Neural progenitor cell (in vitro differentiated cells): ENCODE results near the gene GAPT. TPM values are rescaled to one million over a fixed set of nuclear protein-coding genes. Genes with fewer than 3 reads are reported as not detected.
A peak's percentile ranks its signal among the peaks of the same experiment; 100 is the strongest.

Source experiments
- DNase-seq: peaks from one replicate; pipeline ENCODE4 v3.0.0-alpha.2; 2016; ENCODE audit warnings: low spot score
- H2AFZ ChIP-seq: fragments of 200-600 bp; sonication (generic); replicated peaks from 2 replicates; pipeline ENCODE4 v1.6.1; 2016; ENCODE audit warnings: antibody characterized with exemption
- H3F3A ChIP-seq: fragments of 200-600 bp; sonication (generic); 2 replicates; pipeline ENCODE4 v1.6.1; 2016; ENCODE audit warnings: antibody characterized with exemption, low read depth
- H3K27ac ChIP-seq: fragments of 200-600 bp; sonication (generic); 2 replicates; pipeline ENCODE4 v1.5.1; 2016; ENCODE audit warnings: mild to moderate bottlenecking
- H3K27me3 ChIP-seq: fragments of 200-600 bp; sonication (generic); 2 replicates; pipeline ENCODE4 v1.6.1; 2016; ENCODE audit warnings: mild to moderate bottlenecking, moderate library complexity
- H3K36me3 ChIP-seq: fragments of 200-600 bp; sonication (generic); 2 replicates; pipeline ENCODE4 v1.5.1; 2016
- H3K4me1 ChIP-seq: fragments of 200-600 bp; sonication (generic); 2 replicates; pipeline ENCODE4 v1.6.1; 2016; ENCODE audit warnings: mixed run types
- H3K4me2 ChIP-seq: fragments of 200-600 bp; sonication (generic); 2 replicates; pipeline ENCODE4 v1.6.1; 2016
- H3K4me3 ChIP-seq: fragments of 200-600 bp; sonication (generic); 2 replicates; pipeline ENCODE4 v1.5.1; 2016
- H3K79me2 ChIP-seq: fragments of 200-600 bp; sonication (generic); 2 replicates; pipeline ENCODE4 v1.6.1; 2016; ENCODE audit warnings: low read depth
- H3K9ac ChIP-seq: fragments of 200-600 bp; sonication (generic); 2 replicates; pipeline ENCODE4 v1.6.1; 2016
- H3K9me3 ChIP-seq: fragments of 200-600 bp; sonication (generic); 2 replicates; pipeline ENCODE4 v1.5.1; 2016; ENCODE audit warnings: low read depth
- H4K20me1 ChIP-seq: fragments of 200-600 bp; sonication (generic); 2 replicates; pipeline ENCODE4 v1.6.1; 2016; ENCODE audit warnings: low read depth
- H3K27ac Mint-ChIP-seq: 3 replicates; pipeline ENCODE4 v1.8.0; 2021; ENCODE audit warnings: mixed read lengths
- H3K27me3 Mint-ChIP-seq: 2 replicates; pipeline ENCODE4 v1.8.0; 2022; ENCODE audit warnings: low read depth, mild to moderate bottlenecking, inconsistent platforms, moderate library complexity, mixed read lengths; ENCODE audit not compliant: insufficient read depth
- H3K36me3 Mint-ChIP-seq: 3 replicates; pipeline ENCODE4 v1.8.0; 2021; ENCODE audit warnings: mixed read lengths
- H3K4me1 Mint-ChIP-seq: 3 replicates; pipeline ENCODE4 v1.8.0; 2021; ENCODE audit warnings: mixed read lengths
- H3K4me3 Mint-ChIP-seq: 3 replicates; pipeline ENCODE4 v1.8.0; 2021; ENCODE audit warnings: mild to moderate bottlenecking, moderate library complexity, mixed read lengths
- H3K9me3 Mint-ChIP-seq: 3 replicates; pipeline ENCODE4 v1.8.0; 2020; ENCODE audit warnings: mixed read lengths
- EZH2 ChIP-seq: fragments of 200-600 bp; sonication (generic); IDR thresholded peaks from 2 replicates; pipeline ENCODE4 v1.6.1; 2017; ENCODE audit warnings: antibody characterized with exemption, mild to moderate bottlenecking, moderate library complexity
- EZH2phosphoT487 ChIP-seq: fragments of 200-600 bp; sonication (generic); IDR thresholded peaks from 2 replicates; pipeline ENCODE4 v1.6.1; 2017; ENCODE audit warnings: antibody characterized with exemption
- total RNA-seq: library from RNA; depleted of rRNA; stranded (reverse); fragments of >200 nt; gene quantifications from 2 replicates; pipeline ENCODE4 v1.2.3, GENCODE V29; 2015; ENCODE audit warnings: low replicate concordance
- TF ChIP-seq, protein P1 (sequence below): fragments of 200-600 bp; sonication (generic); IDR thresholded peaks from 2 replicates; pipeline ENCODE4 v1.5.1; 2017; ENCODE audit warnings: antibody characterized with exemption, mild to moderate bottlenecking

Gene GAPT
- total RNA-seq = not detected in 2 replicates

GRCh38 chr5:58491216-58491892 is at the start of gene GAPT:
GAPT (plus strand) TSS chr5:58491435; CDS start chr5:58494537, 3,102 bp downstream.
- no peak within 1 kb of the TSS for H3K27ac Mint-ChIP-seq

DNA sequence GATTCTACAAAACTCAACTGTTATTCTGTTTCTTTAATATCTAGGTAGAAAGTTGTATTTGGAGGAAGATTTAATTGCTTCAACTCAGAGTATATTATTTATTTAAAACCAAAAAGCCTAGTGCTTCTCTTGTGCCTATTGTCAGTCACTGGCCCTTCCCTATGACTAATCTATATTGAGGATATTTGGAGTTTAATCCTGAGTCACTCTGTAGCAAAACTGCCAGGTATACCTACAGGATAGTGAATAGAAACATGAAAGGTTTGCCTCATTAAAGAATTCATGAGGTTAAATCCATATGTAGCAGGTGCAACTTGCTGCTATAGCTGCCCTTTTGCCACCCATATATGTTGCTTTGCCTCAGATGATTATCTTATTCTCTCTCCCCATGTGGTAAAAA is 46.4 kb upstream of the GAPT start:
- Histone ChIP-seq H3K27ac (no peak overlapping the region), H3K27me3 (no peaks in the 10 kb centered on the region), H4K20me1 (no peaks in the 10 kb centered on the region), H3K4me2 (no peak overlapping the region), H2AFZ (no peak overlapping the region), H3K4me3 (no peak overlapping the region), H3K4me1 (no peaks in the 10 kb centered on the region), H3K36me3 (no peaks in the 10 kb centered on the region), H3K79me2 (no peaks in the 10 kb centered on the region), H3K9me3 (no peaks in the 10 kb centered on the region), H3F3A (no peaks in the 10 kb centered on the region), H3K9ac (no peak overlapping the region)
- Mint-ChIP-seq H3K27ac (no peak overlapping the region), H3K4me1 (no peaks in the 10 kb centered on the region), H3K27me3 (no peaks in the 10 kb centered on the region), H3K4me3 (no peak overlapping the region), H3K36me3 (peaks cover 2% of the 10 kb centered on the region), H3K9me3 (peaks cover 2% of the 10 kb centered on the region)
- no peak for DNase-seq
- TF ChIP-seq EZH2 = no peak
- TF ChIP-seq EZH2phosphoT487 = no peak
- TF ChIP-seq, protein P1, sequence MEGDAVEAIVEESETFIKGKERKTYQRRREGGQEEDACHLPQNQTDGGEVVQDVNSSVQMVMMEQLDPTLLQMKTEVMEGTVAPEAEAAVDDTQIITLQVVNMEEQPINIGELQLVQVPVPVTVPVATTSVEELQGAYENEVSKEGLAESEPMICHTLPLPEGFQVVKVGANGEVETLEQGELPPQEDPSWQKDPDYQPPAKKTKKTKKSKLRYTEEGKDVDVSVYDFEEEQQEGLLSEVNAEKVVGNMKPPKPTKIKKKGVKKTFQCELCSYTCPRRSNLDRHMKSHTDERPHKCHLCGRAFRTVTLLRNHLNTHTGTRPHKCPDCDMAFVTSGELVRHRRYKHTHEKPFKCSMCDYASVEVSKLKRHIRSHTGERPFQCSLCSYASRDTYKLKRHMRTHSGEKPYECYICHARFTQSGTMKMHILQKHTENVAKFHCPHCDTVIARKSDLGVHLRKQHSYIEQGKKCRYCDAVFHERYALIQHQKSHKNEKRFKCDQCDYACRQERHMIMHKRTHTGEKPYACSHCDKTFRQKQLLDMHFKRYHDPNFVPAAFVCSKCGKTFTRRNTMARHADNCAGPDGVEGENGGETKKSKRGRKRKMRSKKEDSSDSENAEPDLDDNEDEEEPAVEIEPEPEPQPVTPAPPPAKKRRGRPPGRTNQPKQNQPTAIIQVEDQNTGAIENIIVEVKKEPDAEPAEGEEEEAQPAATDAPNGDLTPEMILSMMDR = no peak

More at GRCh38 chr5:58491216-58491892, at the start of gene GAPT:
- Mint-ChIP-seq H3K27me3 (no peaks in the 10 kb centered on the region), H3K4me3 (no peak within 1 kb of the TSS), H3K9me3 (no peaks in the 10 kb centered on the region), H3K4me1 (peaks cover 15% of the 10 kb centered on the region), H3K36me3 (no peaks in the 10 kb centered on the region)
- DNase-seq = no peak
- peak within 1 kb of the TSS; percentile 4 for H3K4me2 ChIP-seq
- no peak within 1 kb of the TSS for H3K4me3 ChIP-seq
- H3F3A ChIP-seq = no peaks in the 10 kb centered on the region
- H2AFZ ChIP-seq = no peak within 1 kb of the TSS
- H3K27ac ChIP-seq = no peak within 1 kb of the TSS
- H3K9ac ChIP-seq = no peak within 1 kb of the TSS
- no peak for TF ChIP-seq EZH2
- no peak for TF ChIP-seq EZH2phosphoT487
- TF ChIP-seq, protein P1 = no peak
- H3K79me2 ChIP-seq = no peaks in the 10 kb centered on the region
- no peaks in the 10 kb centered on the region for H4K20me1 ChIP-seq
- no peaks in the 10 kb centered on the region for H3K27me3 ChIP-seq
- no peaks in the 10 kb centered on the region for H3K36me3 ChIP-seq
- peaks cover 22% of the 10 kb centered on the region for H3K4me1 ChIP-seq
- no peaks in the 10 kb centered on the region for H3K9me3 ChIP-seq

DNA sequence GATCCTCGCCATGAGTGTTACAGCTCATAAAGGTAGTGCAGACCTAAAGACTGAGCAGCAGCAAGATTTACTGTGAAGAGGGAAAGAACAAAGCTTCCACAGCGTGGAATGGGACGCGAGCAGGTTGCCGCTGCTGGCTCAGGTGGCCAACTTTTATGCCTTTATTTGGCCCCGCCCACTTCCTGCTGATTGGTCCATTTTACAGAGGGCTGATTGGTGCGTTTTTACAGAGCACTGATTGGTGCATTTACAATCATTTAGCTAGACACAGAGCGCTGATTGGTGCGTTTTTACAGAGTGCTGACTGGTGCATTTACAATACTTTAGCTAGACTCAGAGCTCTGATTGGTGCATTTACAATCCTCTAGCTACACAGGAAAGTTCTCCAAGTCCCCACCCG is 45.2 kb upstream of the GAPT start:
- DNase-seq = no peak
- Histone ChIP-seq H3K4me2 (no peak overlapping the region), H4K20me1 (no peaks in the 10 kb centered on the region), H3F3A (no peaks in the 10 kb centered on the region), H3K4me3 (no peak overlapping the region), H2AFZ (no peak overlapping the region), H3K79me2 (no peaks in the 10 kb centered on the region), H3K36me3 (no peaks in the 10 kb centered on the region), H3K4me1 (no peaks in the 10 kb centered on the region), H3K9ac (no peak overlapping the region), H3K27ac (no peak overlapping the region), H3K9me3 (no peaks in the 10 kb centered on the region), H3K27me3 (no peaks in the 10 kb centered on the region)
- H3K27ac Mint-ChIP-seq = no peak overlapping the region
- H3K4me3 Mint-ChIP-seq = no peak overlapping the region
- peaks cover 2% of the 10 kb centered on the region for H3K9me3 Mint-ChIP-seq
- peaks cover 2% of the 10 kb centered on the region for H3K36me3 Mint-ChIP-seq
- TF ChIP-seq EZH2 (no peak), EZH2phosphoT487 (no peak)
- TF ChIP-seq, protein P1 = no peak
- no peaks in the 10 kb centered on the region for H3K4me1 Mint-ChIP-seq
- H3K27me3 Mint-ChIP-seq = no peaks in the 10 kb centered on the region
